Activated CD4-positive, alpha-beta T cell treated with anti-CD3 and anti-CD28 coated beads, Interleukin-2, amount 50 U/mL, for 48 hours (primary cell): ENCODE data around the gene FDXACB1.
A peak's percentile ranks its signal among the peaks of the same experiment; 100 is the strongest.
"Not testable (repeated sequence)": the region's sequence is repeated elsewhere in the genome, so short reads cannot be mapped to it uniquely, and the experiment has no call there.

ENCODE experiments used
- DNase-seq, 2 experiments: peaks; one replicate each; pipeline ENCODE4 v3.0.0-alpha.2; 2020

Gene FDXACB1

GRCh38 chr11:111908639-111909305 lies 29.8 kb upstream of the FDXACB1 start:
- no peak for DNase-seq

- no peak for DNase-seq
These were observed 27.7 kb upstream of the FDXACB1 start for GRCh38 chr11:111906680-111907079.

GRCh38 chr11:111905411-111905810 lies 26.4 kb upstream of the FDXACB1 start:
- no peak for DNase-seq

GRCh38 chr11:111886844-111887243 lies 7.9 kb upstream of the FDXACB1 start:
- DNase-seq = no peak

- no peak for DNase-seq
These were observed 7.1 kb upstream of the FDXACB1 start for GRCh38 chr11:111886032-111886431.

- DNase-seq = not testable (repeated sequence)
These were observed 6.1 kb upstream of the FDXACB1 start for GRCh38 chr11:111885053-111885452.

GRCh38 chr11:111882202-111882601 lies 3.2 kb upstream of the FDXACB1 start:
- DNase-seq = no peak

- no peak for DNase-seq
These were observed 634 bp upstream of the FDXACB1 start for GRCh38 chr11:111879637-111879960.

GRCh38 chr11:111878385-111878848 lies 548 bp downstream of the FDXACB1 start:
- DNase-seq = no peak

- no peak for DNase-seq
These were observed 7.2 kb downstream of the FDXACB1 start for GRCh38 chr11:111871693-111872161.

GRCh38 chr11:111870886-111871692 lies 7.9 kb downstream of the FDXACB1 start, which contains the start of gene ALG9:
ALG9 (minus strand) TSS chr11:111871581; CDS start chr11:111871482, 99 bp downstream.
- DNase-seq = peak; percentile 94 to 96

GRCh38 chr11:111870522-111870885 lies 8.5 kb downstream of the FDXACB1 start:
- no peak for DNase-seq

- no peak for DNase-seq
These were observed 8.9 kb downstream of the FDXACB1 start for GRCh38 chr11:111870113-111870512.

- DNase-seq = no peak
These were observed 18.7 kb downstream of the FDXACB1 start for GRCh38 chr11:111860257-111860656.

- DNase-seq = no peak
These were observed 23.5 kb downstream of the FDXACB1 start for GRCh38 chr11:111855506-111855905.

- no peak for DNase-seq
These were observed 26.9 kb downstream of the FDXACB1 start for GRCh38 chr11:111852103-111852502.

GRCh38 chr11:111851636-111852035 lies 27.3 kb downstream of the FDXACB1 start:
- no peak for DNase-seq

GRCh38 chr11:111851067-111851466 lies 27.9 kb downstream of the FDXACB1 start:
- DNase-seq = no peak

GRCh38 chr11:111849631-111850030 lies 29.3 kb downstream of the FDXACB1 start:
- DNase-seq = no peak

- DNase-seq = no peak
These were observed 32.3 kb downstream of the FDXACB1 start for GRCh38 chr11:111846636-111847035.

- DNase-seq = no peak
These were observed 32.9 kb downstream of the FDXACB1 start for GRCh38 chr11:111846063-111846462.

GRCh38 chr11:111845276-111846028 lies 33.5 kb downstream of the FDXACB1 start:
- DNase-seq = no peak

GRCh38 chr11:111843661-111844060 lies 35.3 kb downstream of the FDXACB1 start:
- DNase-seq = no peak
